HEK293 (cell line): ENCODE data around the gene CDKAL1.

ENCODE experiments used
- CTCF ChIP-seq: fragments of 450-650 bp; formaldehyde crosslinking; IDR thresholded peaks from 2 replicates; pipeline ENCODE4 v1.5.1; 2016; ENCODE audit warnings: missing biosample characterization, missing genetic modification characterization
- HOXA7 ChIP-seq: sonication (generic); formaldehyde crosslinking; IDR thresholded peaks from 2 replicates; pipeline ENCODE4 v1.8.1; 2022; ENCODE audit warnings: missing genetic modification reagents, borderline replicate concordance
- KLF16 ChIP-seq: fragments of 450-650 bp; formaldehyde crosslinking; IDR thresholded peaks from 2 replicates; pipeline ENCODE4 v1.5.1; 2017; ENCODE audit warnings: missing biosample characterization, missing genetic modification characterization
- KLF8 ChIP-seq: fragments of 450-650 bp; formaldehyde crosslinking; IDR thresholded peaks from 2 replicates; pipeline ENCODE4 v1.5.1; 2016; ENCODE audit warnings: missing biosample characterization, missing genetic modification characterization
- ZBTB11 ChIP-seq: fragments of 450-650 bp; formaldehyde crosslinking; conservative IDR thresholded peaks from 2 replicates; pipeline ENCODE4 v1.5.1; 2016; ENCODE audit warnings: low read depth, missing biosample characterization, missing genetic modification characterization
- ZNF18 ChIP-seq: fragments of 450-650 bp; formaldehyde crosslinking; IDR thresholded peaks from 2 replicates; pipeline ENCODE4 v1.5.1; 2016; ENCODE audit warnings: missing biosample characterization, missing genetic modification characterization
- ZNF274 ChIP-seq, 2 experiments: fragments of 200-500 bp in 1 of 2; fragments of 450-650 bp in 1 of 2; sonication (Bioruptor generic) in 1 of 2; formaldehyde crosslinking in 1 of 2; IDR thresholded peaks; 2 replicates each; pipeline versions ENCODE4 v1.5.1 to v1.6.1; 2014 to 2016; ENCODE audit warnings: borderline replicate concordance in 1 of 2, inconsistent platforms in 1 of 2, low read length in 1 of 2, missing biosample characterization in 1 of 2, missing genetic modification characterization in 1 of 2
- ZNF561 ChIP-seq: fragments of 450-650 bp; IDR thresholded peaks from 2 replicates; pipeline ENCODE4 v1.5.1; 2018; ENCODE audit warnings: missing biosample characterization, missing genetic modification characterization, borderline replicate concordance

- no peak for TF ChIP-seq HOXA7 (CRISPR knock-in tag)
- no peak for TF ChIP-seq CTCF (tag by site-specific recombination)
- TF ChIP-seq ZNF274 (IDR thresholded peaks at IDR 0.05; ENCODE audit: low read length): no peak
- TF ChIP-seq ZNF274 (tag by site-specific recombination; IDR thresholded peaks at IDR 0.05; ENCODE audit: borderline replicate concordance): no peak
- no peak for TF ChIP-seq ZNF18
- no peak for TF ChIP-seq KLF8 (tag by site-specific recombination)
- TF ChIP-seq ZBTB11: no peak
- no peak for TF ChIP-seq KLF16
- TF ChIP-seq ZNF561 (tag by site-specific recombination): no peak
Measured at GRCh38 chr6:20716865-20717264, 182.6 kb downstream of the CDKAL1 start.
